GM19239 (cell line): Measurements from ENCODE around the gene MSANTD2.

ENCODE experiments used
- DNase-seq: peaks from one replicate; pipeline ENCODE4 v3.0.0; 2011; ENCODE audit warnings: low spot score; ENCODE audit not compliant: insufficient read length
- FAIRE-seq: peaks from 2 replicates; lab custom pipeline; 2011; peaks lifted over from hg19 to GRCh38; lab: Jason Lieb, UNC

Gene MSANTD2

GRCh38 chr11:124740277-124740882 lies 59.8 kb downstream of the MSANTD2 start:
- peak; percentile 93 for FAIRE-seq
- DNase-seq, result no peak

- FAIRE-seq, result peak; percentile 94
Measured at GRCh38 chr11:124739479-124740276, 60.5 kb downstream of the MSANTD2 start, which contains the start of gene NRGN. TSS of gene NRGN (plus strand) at chr11:124739942. CDS start at chr11:124740085, 143 bp downstream.

GRCh38 chr11:124738713-124739478 lies 61.3 kb downstream of the MSANTD2 start:
- FAIRE-seq (no peak), DNase-seq (no peak)

More at GRCh38 chr11:124739479-124740276, 60.5 kb downstream of the MSANTD2 start, which contains the start of gene NRGN:
- DNase-seq, result peak; percentile 96

GRCh38 chr11:124737638-124738305 lies 62.4 kb downstream of the MSANTD2 start:
- FAIRE-seq (no peak), DNase-seq (no peak)

GRCh38 chr11:124736736-124737135 lies 63.5 kb downstream of the MSANTD2 start:
- no peak for FAIRE-seq
- no peak for DNase-seq

GRCh38 chr11:124732230-124732629 lies 68.0 kb downstream of the MSANTD2 start:
- FAIRE-seq, result no peak

GRCh38 chr11:124729571-124729970 lies 70.6 kb downstream of the MSANTD2 start:
- DNase-seq (no peak), FAIRE-seq (no peak)

More at GRCh38 chr11:124732230-124732629, 68.0 kb downstream of the MSANTD2 start:
- no peak for DNase-seq

GRCh38 chr11:124728134-124728533 lies 72.1 kb downstream of the MSANTD2 start:
- DNase-seq, result no peak
- FAIRE-seq, result no peak

- no peak for DNase-seq
- FAIRE-seq, result no peak
Measured at GRCh38 chr11:124727474-124727873, 72.7 kb downstream of the MSANTD2 start.

- DNase-seq (no peak), FAIRE-seq (no peak)
Measured at GRCh38 chr11:124725719-124726105, 74.5 kb downstream of the MSANTD2 start.

- FAIRE-seq (peak; percentile 98), DNase-seq (peak; percentile 77)
Measured at GRCh38 chr11:124724979-124725718, 75.1 kb downstream of the MSANTD2 start.

GRCh38 chr11:124722176-124722575 lies 78.0 kb downstream of the MSANTD2 start:
- FAIRE-seq (peak; percentile 52), DNase-seq (no peak)

- FAIRE-seq (no peak), DNase-seq (no peak)
Measured at GRCh38 chr11:124719534-124719933, 80.7 kb downstream of the MSANTD2 start.

GRCh38 chr11:124718801-124719200 lies 81.4 kb downstream of the MSANTD2 start:
- FAIRE-seq, result no peak
- DNase-seq, result no peak

- FAIRE-seq (peak; percentile 23), DNase-seq (no peak)
Measured at GRCh38 chr11:124717786-124718651, 82.2 kb downstream of the MSANTD2 start.

- FAIRE-seq (no peak), DNase-seq (no peak)
Measured at GRCh38 chr11:124717421-124717785, 82.8 kb downstream of the MSANTD2 start.

- FAIRE-seq, result peak; percentile 33
Measured at GRCh38 chr11:124716591-124716990, 83.6 kb downstream of the MSANTD2 start.

More at GRCh38 chr11:124716591-124716990, 83.6 kb downstream of the MSANTD2 start:
- no peak for DNase-seq
